Cortex of kidney (tissue), 1 donor: Measurements from ENCODE around the gene MAP3K7.

ENCODE experiments used
- DNase-seq: peaks from one replicate; lab custom pipeline; 2025; lab: John Stamatoyannopoulos, UW

MAP3K7 gene

GRCh38 chr6:90586836-90587638 lies at the start of gene MAP3K7:
MAP3K7 (minus strand) TSS chr6:90587072; CDS start chr6:90586883, 189 bp downstream.
- DNase-seq: no peak

DNA sequence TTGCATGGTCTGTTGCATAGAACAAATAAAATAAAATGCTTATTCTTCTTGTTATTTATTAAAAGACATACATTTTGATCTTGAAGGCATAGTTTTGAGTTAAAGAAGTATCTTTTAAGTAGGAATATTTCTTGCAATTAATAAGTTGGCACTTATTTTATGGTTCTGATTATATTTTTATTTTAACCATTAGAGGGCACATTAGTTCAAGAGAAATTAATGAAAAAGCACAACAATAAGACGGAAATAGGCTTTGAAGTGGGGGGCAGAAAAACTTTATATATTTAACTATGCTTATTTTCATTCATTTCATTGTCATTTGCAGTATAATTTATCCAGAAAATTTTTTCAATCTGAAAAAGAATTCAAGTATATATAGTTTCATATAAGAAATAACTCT lies 44.2 kb upstream of the MAP3K7 start:
- DNase-seq: no peak

DNA sequence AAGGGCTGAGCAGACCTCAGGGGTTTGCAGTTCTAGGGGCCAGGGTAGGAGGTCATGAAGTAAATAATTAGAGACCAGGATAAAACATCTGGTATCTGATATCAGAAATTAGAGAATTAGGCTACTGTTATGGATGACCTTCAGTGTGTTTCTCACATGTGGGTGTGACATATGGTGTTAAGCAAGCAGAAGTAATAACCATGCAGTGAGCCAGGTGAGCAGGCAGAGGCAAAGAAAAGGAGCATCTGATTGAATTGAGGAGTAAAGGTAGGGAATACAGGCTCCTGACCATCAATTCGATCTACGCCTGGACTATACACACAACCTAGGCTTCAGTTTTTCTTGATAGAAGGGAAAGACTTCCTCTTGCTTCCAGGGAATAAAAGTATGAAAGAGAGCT lies 34.7 kb upstream of the MAP3K7 start:
- no peak for DNase-seq

- no peak for DNase-seq
Measured at GRCh38 chr6:90619221-90619620, 32.3 kb upstream of the MAP3K7 start.

- no peak for DNase-seq
Measured at GRCh38 chr6:90612313-90612680, 25.4 kb upstream of the MAP3K7 start.

DNA sequence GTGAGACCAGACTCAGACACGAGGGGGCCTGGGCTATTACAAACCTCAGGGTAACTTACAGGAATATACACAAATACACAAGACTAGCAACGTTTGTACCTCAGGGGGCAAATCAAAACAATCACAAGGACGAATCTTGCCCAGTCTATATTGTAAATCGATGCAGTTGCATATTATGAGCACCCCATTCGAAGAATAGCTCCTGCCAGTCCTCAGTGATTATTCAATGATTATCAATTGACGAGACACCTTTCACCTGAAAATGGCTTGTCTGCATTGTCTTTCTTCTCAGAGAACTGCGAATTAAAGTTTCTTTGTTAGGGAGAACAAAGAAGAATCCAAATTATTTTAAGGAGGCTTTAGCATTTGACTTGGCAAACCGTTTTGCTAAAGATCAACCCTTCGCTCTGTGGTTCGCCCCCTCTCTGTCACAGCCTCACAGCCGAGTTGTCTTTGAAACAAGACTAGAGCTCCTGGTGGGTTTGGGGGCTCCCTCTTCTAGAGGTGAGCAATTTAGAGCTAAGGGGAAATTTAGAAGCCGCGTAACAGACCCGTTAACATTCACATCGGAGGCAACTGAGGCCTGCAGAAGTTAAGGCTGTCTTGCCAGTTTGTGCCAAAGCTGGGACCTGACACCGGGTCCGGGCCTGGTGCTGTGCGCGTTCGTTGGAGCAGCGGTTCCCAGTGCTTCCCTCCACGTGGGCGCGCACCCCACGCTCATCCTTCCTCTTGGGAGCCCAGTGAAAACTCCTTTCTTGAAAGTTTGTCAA lies 24.9 kb upstream of the MAP3K7 start:
- no peak for DNase-seq

DNA sequence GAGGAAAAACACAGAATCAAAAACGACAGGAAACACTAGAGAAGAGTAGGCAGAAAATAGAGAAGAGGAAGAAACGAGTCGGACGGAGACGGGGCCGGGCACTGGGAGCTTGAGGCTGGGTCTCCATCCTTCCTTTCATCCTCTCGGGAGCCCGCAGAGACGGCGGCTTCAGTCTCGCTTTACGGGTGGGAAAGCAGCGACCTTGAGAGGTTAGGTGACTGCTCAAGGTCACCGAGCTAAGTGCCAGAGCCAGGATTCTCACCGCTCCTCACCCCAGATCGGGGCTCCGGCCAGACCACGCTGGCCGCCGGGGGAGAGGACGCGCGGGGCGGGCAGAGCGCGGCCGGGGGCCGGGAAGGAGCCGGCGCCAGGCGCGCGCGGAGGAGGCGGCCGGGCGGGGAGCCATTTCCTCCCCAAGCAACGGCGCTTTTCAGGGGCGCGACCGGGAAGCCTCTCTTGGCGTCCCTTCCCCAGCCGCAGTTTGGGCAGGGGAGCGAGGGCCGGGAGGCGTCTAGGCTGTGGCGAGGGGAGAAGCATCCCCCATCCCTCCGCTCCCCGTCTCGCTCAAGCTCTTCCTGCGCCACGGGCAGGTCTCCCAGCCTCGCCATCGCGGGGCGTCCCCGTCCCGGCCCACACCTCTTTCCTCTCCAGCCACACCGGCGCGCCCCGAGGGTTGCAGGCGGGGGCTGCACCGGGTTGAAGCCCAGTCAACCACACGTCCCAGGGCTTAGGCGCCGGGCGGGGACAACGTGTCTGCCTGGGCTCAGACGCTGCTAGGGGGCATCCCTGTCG lies 24.1 kb upstream of the MAP3K7 start:
- no peak for DNase-seq

GRCh38 chr6:90610301-90610750 lies 23.5 kb upstream of the MAP3K7 start:
- DNase-seq: no peak

- no peak for DNase-seq
Measured at GRCh38 chr6:90605749-90606340, 19.0 kb upstream of the MAP3K7 start.

DNA sequence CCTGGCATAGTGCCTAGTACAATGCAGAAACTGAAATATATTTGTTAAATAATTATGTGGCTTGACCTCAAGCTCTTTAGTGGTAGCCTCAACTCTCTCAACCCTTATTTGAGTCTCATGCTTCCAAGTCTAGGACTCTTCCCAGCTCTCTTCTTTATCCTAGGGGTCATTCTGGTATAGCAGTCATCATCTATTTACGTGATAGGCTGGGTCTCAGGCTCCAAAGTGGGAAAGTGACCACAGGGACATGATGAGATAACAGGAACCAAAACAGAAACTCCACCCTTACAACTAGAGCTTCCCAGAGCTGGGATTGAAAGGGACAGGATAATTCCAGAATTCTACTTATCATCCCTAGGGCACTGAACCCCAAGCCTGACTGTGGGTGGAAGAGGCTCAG lies 17.7 kb upstream of the MAP3K7 start:
- no peak for DNase-seq

DNA sequence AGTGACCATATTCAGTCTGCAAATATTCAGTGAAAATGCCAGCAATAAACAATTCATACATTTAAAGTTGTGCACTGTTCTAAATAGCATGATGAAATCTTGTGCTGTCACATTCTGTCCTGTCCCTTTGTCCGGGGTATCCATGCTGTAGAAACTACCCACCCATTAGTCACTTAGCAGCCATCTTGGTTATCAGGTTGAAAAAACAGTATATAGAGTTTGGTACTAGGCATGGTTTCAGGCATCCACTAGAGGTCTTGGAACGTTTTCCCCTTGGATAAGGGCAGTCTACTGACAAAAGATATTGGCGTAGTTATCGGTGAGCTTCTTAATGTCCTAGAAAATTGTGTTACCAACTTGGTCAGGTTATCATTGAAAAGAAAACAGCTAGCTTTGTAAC lies 12.3 kb upstream of the MAP3K7 start:
- no peak for DNase-seq

GRCh38 chr6:90598192-90598951 lies 11.5 kb upstream of the MAP3K7 start:
- DNase-seq: no peak

- DNase-seq: no peak
Measured at GRCh38 chr6:90596967-90597539, 10.2 kb upstream of the MAP3K7 start.

DNA sequence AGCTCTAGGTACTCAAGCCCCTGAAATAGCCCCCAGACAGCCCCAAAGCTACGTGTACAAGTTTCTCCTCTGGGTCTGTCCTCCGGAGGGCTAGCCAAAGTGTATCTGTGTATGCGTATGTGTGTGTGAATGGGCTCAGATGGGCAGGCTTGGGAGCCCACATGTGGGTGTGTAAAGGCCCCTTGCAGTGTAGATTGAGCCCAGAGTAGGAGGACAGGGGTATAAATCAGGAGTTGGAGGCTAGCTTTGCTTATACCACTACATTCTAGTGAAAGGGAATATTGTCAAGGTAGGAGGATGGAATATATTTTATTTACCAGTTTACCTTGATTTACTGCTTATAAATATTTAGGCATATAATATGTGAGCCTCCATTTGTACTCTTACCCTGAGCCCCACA lies 9.0 kb upstream of the MAP3K7 start:
- no peak for DNase-seq

DNA sequence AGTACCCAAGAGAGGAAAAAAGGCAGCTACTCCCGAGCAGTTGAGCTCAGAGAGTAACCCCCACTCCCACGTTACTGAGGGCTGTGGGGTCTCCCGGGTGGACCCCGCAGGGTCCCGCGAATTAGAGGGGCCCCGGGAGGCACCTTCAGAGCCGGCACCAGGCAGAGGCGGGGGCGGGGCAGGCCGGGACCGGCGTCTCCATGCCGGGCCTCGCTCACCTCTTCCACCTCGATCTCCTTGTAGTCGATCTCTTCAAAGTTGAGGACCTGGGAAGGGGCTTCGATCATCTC lies 381 bp downstream of the MAP3K7 start:
- DNase-seq: no peak

DNA sequence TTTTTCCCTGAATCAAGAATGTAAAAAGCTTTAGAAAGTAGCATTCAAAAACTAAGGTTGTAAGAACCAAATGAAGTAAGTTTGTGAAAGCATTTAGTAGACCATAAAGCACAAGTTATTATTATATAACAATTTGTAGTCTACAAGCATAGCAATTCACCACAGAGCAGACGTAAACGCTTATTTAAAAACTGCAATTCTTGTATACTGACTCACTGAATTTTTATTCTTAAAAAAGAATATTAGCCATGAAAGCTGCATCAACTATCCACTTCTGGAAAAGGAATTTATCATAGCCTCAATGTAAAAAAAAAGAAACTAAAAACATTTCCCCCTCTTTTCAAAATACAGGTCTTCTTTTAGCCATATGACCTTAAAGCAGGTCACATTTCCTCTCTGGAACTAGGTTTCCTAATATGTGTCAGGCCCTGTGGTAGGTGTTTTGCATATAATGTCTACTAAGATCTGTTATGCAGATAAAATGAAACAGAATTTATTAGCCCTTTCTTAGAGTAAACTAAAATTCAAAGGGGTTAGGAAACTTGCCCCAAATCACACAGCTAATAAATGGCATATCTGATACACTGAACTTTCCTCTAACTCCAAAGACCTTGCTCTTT lies 2.1 kb downstream of the MAP3K7 start:
- no peak for DNase-seq

- DNase-seq: no peak
Measured at GRCh38 chr6:90583836-90584481, 2.9 kb downstream of the MAP3K7 start.

- DNase-seq: no peak
Measured at GRCh38 chr6:90583179-90583835, 3.6 kb downstream of the MAP3K7 start.

DNA sequence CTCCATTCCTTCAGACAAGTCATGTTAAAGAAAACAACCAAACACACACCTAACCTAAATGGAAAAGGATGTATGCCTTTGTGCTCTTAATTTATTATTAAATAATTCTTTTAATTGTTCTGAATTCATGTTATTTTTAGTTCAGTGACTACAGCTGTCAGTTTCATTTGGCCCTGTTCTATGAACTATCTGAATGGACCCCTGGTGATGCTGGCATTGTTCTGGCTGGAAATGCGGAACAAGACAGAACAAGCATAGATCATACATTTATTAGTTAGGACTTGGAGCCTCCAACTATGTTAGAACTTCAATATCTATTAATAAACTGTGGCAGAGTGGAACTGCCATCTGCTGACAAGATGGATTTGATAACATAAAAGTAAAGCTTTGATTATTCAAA lies 5.7 kb downstream of the MAP3K7 start:
- no peak for DNase-seq
